K562 (cell line): ENCODE results near the gene ARF1. TPM values are rescaled to one million over a fixed set of nuclear protein-coding genes. Genes with fewer than 3 reads are reported as not detected.
A peak's percentile ranks its signal among the peaks of the same experiment; 100 is the strongest.

Source experiments
- CCNT2 ChIP-seq: IDR thresholded peaks from 2 replicates; pipeline ENCODE4 v1.6.1; 2011; ENCODE audit warnings: borderline replicate concordance, low read depth, mild to moderate bottlenecking, moderate library complexity, mixed read lengths, low read length; ENCODE audit not compliant: insufficient read length; ENCODE audit errors: extremely low read depth
- CLOCK ChIP-seq: fragments of 250-450 bp; sonication (Bioruptor Pico); IDR thresholded peaks from 2 replicates; pipeline ENCODE4 v1.4.0; 2020; ENCODE audit warnings: mild to moderate bottlenecking, moderate library complexity, borderline replicate concordance
- CTCF ChIP-seq, 3 experiments: IDR thresholded peaks in 2 of 3; conservative IDR thresholded peaks in 1 of 3; 2 replicates each; pipeline ENCODE4 v1.5.1; 2011 to 2012; ENCODE audit warnings: low read length in 3 of 3, mild to moderate bottlenecking in 3 of 3, control low read depth in 2 of 3, improper control_type of control experiment in 1 of 3, inconsistent platforms in 1 of 3, low read depth in 1 of 3, mixed read lengths in 1 of 3, moderate library complexity in 1 of 3; ENCODE audit not compliant: insufficient read depth in 2 of 3
- EGR1 ChIP-seq: fragments of 450-650 bp; conservative IDR thresholded peaks from 2 replicates; pipeline ENCODE4 v1.6.1; 2017; ENCODE audit warnings: mild to moderate bottlenecking
- ELF4 ChIP-seq: fragments of 450-650 bp; formaldehyde crosslinking; IDR thresholded peaks from 2 replicates; pipeline ENCODE4 v1.4.0; 2022; ENCODE audit warnings: missing genetic modification characterization
- ETS1 ChIP-seq: conservative IDR thresholded peaks from 2 replicates; pipeline ENCODE4 v1.6.1; 2011; ENCODE audit warnings: low read depth, mild to moderate bottlenecking, low read length; ENCODE audit not compliant: control insufficient read depth
- EWSR1 ChIP-seq: fragments of 450-650 bp; IDR thresholded peaks from 2 replicates; pipeline ENCODE4 v1.6.1; 2018; ENCODE audit warnings: borderline replicate concordance, mild to moderate bottlenecking, low read depth, moderate library complexity; ENCODE audit not compliant: partially characterized antibody
- IFI16 ChIP-seq: fragments of 250-450 bp; sonication (Bioruptor Pico); IDR thresholded peaks from 2 replicates; pipeline ENCODE4 v2.1.2; 2022; ENCODE audit warnings: mild to moderate bottlenecking, inconsistent platforms
- MYNN ChIP-seq, 2 experiments: sonication (generic); formaldehyde crosslinking in 1 of 2; IDR thresholded peaks; 2 replicates each; pipeline versions ENCODE4 v1.5.0 to v1.6.1; 2016 to 2020; ENCODE audit warnings: antibody characterized with exemption in 1 of 2, missing genetic modification reagents in 1 of 2
- SOX6 ChIP-seq: fragments of 450-650 bp; IDR thresholded peaks from 2 replicates; pipeline ENCODE4 v1.6.1; 2014; ENCODE audit warnings: mild to moderate bottlenecking
- TOE1 ChIP-seq, 2 experiments: fragments of 450-650 bp in 1 of 2; sonication (generic) in 1 of 2; formaldehyde crosslinking in 1 of 2; IDR thresholded peaks; 2 replicates each; pipeline versions ENCODE4 v1.7.1 to v1.8.0; 2016 to 2022; ENCODE audit warnings: borderline replicate concordance in 2 of 2, mild to moderate bottlenecking in 2 of 2, antibody characterized with exemption in 1 of 2, inconsistent platforms in 1 of 2, low read depth in 1 of 2, missing genetic modification reagents in 1 of 2, moderate library complexity in 1 of 2
- TRIM24 ChIP-seq, 2 experiments: fragments of 450-650 bp; IDR thresholded peaks; 2 replicates each; pipeline ENCODE4 v1.6.1; 2016
- ZBTB11 ChIP-seq, 3 experiments: fragments of 200-800 bp in 1 of 3; fragments of 250-450 bp in 1 of 3; fragments of 450-650 bp in 1 of 3; sonication (Bioruptor Pico) in 1 of 3; sonication (Bioruptor generic) in 1 of 3; formaldehyde crosslinking in 1 of 3; IDR thresholded peaks; 2 replicates each; pipeline versions ENCODE4 v1.6.1 to v1.8.0; 2016 to 2022; ENCODE audit warnings: mild to moderate bottlenecking in 2 of 3, missing genetic modification characterization in 2 of 3, missing compliant biosample characterization in 1 of 3, moderate library complexity in 1 of 3
- ZNF589 ChIP-seq: fragments of 200-800 bp; sonication (Bioruptor generic); IDR thresholded peaks from 2 replicates; pipeline ENCODE4 v1.6.1; 2016; ENCODE audit warnings: low read depth, missing genetic modification characterization, missing compliant biosample characterization
- polyA plus RNA-seq, 8 experiments: library from polyadenylated mRNA; depleted of rRNA in 4 of 8; stranded (reverse) in 5 of 8; unstranded in 3 of 8; fragments of >200 nt; fragmentation: Nextera tagmentation in 2 of 8; fragmentation: Illumina TruSeq in 1 of 8; extraction: Ambion mirVana in 2 of 8; extraction: Trizol in 1 of 8; gene quantifications; 2 replicates each; pipeline versions ENCODE4 v1.2.1 to v1.2.3, GENCODE V29; 2011 to 2014; ENCODE audit warnings: inconsistent platforms in 1 of 8, missing spikeins in 1 of 8
- total RNA-seq, 7 experiments: library from RNA; depleted of rRNA in 6 of 7; stranded (reverse); fragments of >200 nt in 6 of 7; fragmentation: Illumina TruSeq in 2 of 7; extraction: Trizol in 2 of 7; gene quantifications; 2 replicates each; pipeline versions ENCODE4 v1.2.1 to v1.2.3, GENCODE V29; 2011 to 2021; ENCODE audit warnings: low replicate concordance in 1 of 7

The ARF1 gene
- total and polyA plus RNA-seq, 9 of the 15 experiments (the other 6 are each of a cell fraction or from before 2014, with no cell fraction given): 69.8 to 593 (median 325) TPM

- peak; percentile 49 to 80 (median 54) for TF ChIP-seq CTCF (IDR thresholded peaks at IDR 0.05 in 2 of 3, conservative IDR thresholded peaks at IDR 0.05 in 1 of 3; ENCODE audit: insufficient read depth in 2 of 3, low read depth in 1 of 3, low read length in 3 of 3)
- no peak for TF ChIP-seq CLOCK (CRISPR knock-in tag)
- TF ChIP-seq ETS1: peak; percentile 93
- peak; percentile 83; the same call in 1 of the 2 replicates for TF ChIP-seq ZNF589 (CRISPR knock-in tag)
- TF ChIP-seq TRIM24 (IDR thresholded peaks at IDR 0.05): peak in 1 of 2 experiments; percentile 65; a peak in 2 of 4 replicates
- peak in 2 of 3 experiments; percentile 49 to 84; a peak in 3 of 6 replicates for TF ChIP-seq ZBTB11 (CRISPR knock-in tag; IDR thresholded peaks at IDR 0.05)
- TF ChIP-seq EGR1: peak; percentile 96
- TF ChIP-seq IFI16: no peak
- TF ChIP-seq SOX6: 0 out of 2 replicates have a peak, but pooled peaks have one; percentile 7
- TF ChIP-seq CCNT2: peak; percentile 96
- TF ChIP-seq TOE1 (IDR thresholded peaks at IDR 0.05; ENCODE audit: borderline replicate concordance): peak; percentile 74; the same call in 1 of the 2 replicates
- no peak for TF ChIP-seq TOE1 (CRISPR knock-in tag; IDR thresholded peaks at IDR 0.05; ENCODE audit: borderline replicate concordance, low read depth)
- peak; percentile 64; the same call in 1 of the 2 replicates for TF ChIP-seq MYNN (IDR thresholded peaks at IDR 0.05)
- TF ChIP-seq MYNN (CRISPR knock-in tag; IDR thresholded peaks at IDR 0.05): no peak
- TF ChIP-seq EWSR1: no peak
- 0 out of 2 replicates have a peak, but pooled peaks have one; percentile 15 for TF ChIP-seq ELF4 (CRISPR knock-in tag)
These were observed 57.6 kb downstream of the ARF1 start, which contains the start of gene GUK1 (continued) for GRCh38 chr1:228139931-228140723.
